ENCODE measurements around the gene PHF2. TPM values are rescaled to one million over a fixed set of nuclear protein-coding genes. Genes with fewer than 3 reads are reported as not detected.

Gene PHF2
- total RNA-seq, 1 donor from 2014 or later: 18.8 TPM

DNA sequence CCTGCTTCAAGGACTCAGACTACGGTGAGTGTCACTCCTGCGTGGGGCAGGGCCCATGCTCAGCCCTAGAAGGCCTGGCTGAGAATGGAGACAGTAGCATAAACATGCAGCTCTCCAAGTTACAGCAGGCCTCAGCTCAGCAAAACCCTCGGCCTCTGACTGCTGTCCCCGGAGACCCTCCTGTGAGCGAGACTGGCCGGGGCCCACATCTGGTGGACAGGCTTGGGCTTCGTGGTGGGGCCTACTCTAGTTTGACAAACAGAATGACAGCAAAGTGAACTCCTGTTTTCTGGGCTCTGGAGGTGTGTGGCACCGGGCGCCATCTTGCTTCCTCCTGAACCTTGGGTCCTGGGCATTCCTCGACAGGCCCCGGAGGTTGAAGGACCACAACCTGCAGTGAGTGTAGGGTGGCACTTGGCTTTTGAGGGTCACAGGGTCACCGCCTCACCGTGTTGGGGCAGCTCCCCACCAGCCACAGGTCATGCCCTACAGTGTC, 97.5 kb downstream of the PHF2 start:
- Histone ChIP-seq H3K27me3 (ENCODE audit: control insufficient read depth in 3 of 3, insufficient read depth in 3 of 3, low read length in 3 of 3) (no peaks in the 10 kb centered on the region), H3K9ac (ENCODE audit: low read depth in 1 of 3, low read length in 3 of 3) (no peak overlapping the region), H3K4me1 (ENCODE audit: control insufficient read depth in 3 of 3, insufficient read depth in 3 of 3, low read length in 3 of 3) (no peaks in the 10 kb centered on the region), H3K36me3 (ENCODE audit: control insufficient read depth in 3 of 3, insufficient read depth in 3 of 3, low read length in 3 of 3) (peaks cover 38 to 46% (median 43%) of the 10 kb centered on the region in 3 donors), H3K4me3 (ENCODE audit: low read length in 3 of 3) (no peak overlapping the region), H3K9me3 (ENCODE audit: control insufficient read depth in 3 of 3, low read length in 3 of 3) (no peaks in the 10 kb centered on the region), H3K27ac (ENCODE audit: low read depth, low read length) (no peak overlapping the region)

DNA sequence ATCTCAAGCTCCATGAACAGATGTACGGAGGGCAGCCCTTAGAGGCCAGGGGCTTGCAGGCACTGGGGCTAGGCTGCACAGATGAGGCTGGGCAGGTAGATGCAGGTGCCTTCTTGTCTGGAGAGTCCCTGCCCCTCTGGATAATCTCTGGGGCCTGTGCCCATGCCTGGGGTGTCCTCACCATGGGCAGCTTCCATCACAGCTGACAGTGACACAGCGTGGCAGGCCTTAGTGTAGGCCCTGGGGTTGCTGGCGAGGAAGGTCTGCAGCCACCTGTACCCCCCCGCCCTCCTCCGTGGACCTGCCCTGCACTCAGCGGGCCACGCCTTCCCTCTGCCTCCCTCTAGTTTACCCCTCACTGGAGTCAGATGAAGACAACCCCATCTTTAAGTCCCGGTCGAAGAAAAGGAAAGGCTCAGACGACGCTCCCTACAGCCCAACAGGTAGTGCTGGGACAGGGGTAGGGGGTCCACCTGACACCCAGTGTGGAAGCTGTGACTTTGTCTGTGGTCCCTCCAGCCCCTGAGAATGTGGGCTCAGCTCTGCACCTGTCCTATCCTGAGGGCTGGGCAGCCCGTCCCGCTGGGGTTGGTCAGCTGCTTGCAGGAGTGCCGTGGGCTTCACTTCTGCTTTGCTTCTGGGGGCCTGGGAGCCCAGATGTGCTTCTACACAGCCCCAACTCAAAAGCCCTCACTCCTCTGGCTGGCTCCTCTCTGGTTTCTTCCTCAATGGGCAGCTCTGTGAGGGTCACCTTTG, 98.4 kb downstream of the PHF2 start:
- peaks cover 38 to 46% (median 43%) of the 10 kb centered on the region in 3 donors for H3K36me3 ChIP-seq (ENCODE audit: control insufficient read depth in 3 of 3, insufficient read depth in 3 of 3, low read length in 3 of 3)

DNA sequence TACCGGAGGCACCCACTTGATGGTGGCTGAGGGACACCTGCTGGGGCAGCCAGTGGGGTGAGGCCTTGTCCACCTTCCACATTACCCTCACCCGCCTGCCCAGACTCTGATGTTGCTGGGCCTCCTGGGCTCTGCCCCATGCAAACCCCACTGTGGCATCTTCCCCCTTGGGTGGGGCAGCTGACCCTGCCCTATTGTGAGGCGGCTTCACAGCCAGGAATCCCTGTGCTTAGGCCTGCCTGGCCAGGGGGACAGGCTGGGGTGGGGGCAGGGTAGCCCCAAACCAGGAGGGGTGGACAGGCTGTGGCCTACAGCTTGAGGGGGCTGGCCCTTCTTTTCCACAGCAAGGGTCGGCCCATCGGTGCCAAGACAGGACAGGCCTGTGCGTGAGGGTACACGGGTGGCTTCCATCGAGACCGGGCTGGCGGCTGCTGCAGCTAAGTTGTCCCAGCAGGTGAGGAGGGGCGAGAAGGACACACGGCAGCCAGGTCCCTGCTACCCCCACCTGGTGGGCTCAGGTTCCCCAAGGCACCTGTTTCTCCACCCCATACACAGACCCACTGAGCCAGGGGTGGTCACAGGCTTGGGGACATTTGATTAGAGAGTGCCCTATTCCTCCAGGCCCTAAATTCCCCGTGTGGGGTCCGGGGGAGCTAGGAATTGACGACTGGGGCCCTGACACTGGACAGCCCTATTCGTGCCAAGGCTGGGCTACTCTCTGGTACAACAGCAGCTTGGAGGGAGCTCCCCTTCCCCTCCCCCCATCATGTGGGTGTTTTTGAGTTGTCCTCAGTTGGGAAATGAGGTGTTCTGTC, 99.2 kb downstream of the PHF2 start:
- H3K27ac ChIP-seq (ENCODE audit: low read depth, low read length): no peak overlapping the region
- H3K9ac ChIP-seq (ENCODE audit: low read depth in 1 of 3, low read length in 3 of 3): no peak overlapping the region
- H3K4me3 ChIP-seq (ENCODE audit: low read length in 3 of 3): no peak overlapping the region
- no peaks in the 10 kb centered on the region for H3K27me3 ChIP-seq (ENCODE audit: control insufficient read depth in 3 of 3, insufficient read depth in 3 of 3, low read length in 3 of 3)
- H3K9me3 ChIP-seq (ENCODE audit: control insufficient read depth in 3 of 3, low read length in 3 of 3): no peaks in the 10 kb centered on the region
- H3K4me1 ChIP-seq (ENCODE audit: control insufficient read depth in 3 of 3, insufficient read depth in 3 of 3, low read length in 3 of 3): no peaks in the 10 kb centered on the region
- H3K36me3 ChIP-seq (ENCODE audit: control insufficient read depth in 3 of 3, insufficient read depth in 3 of 3, low read length in 3 of 3): peaks cover 38 to 46% (median 43%) of the 10 kb centered on the region in 3 donors

More for the DNA sequence above, 98.4 kb downstream of the PHF2 start:
- Histone ChIP-seq H3K4me1 (ENCODE audit: control insufficient read depth in 3 of 3, insufficient read depth in 3 of 3, low read length in 3 of 3) (no peaks in the 10 kb centered on the region), H3K27ac (ENCODE audit: low read depth, low read length) (no peak overlapping the region), H3K27me3 (ENCODE audit: control insufficient read depth in 3 of 3, insufficient read depth in 3 of 3, low read length in 3 of 3) (no peaks in the 10 kb centered on the region), H3K4me3 (ENCODE audit: low read length in 3 of 3) (no peak overlapping the region), H3K9ac (ENCODE audit: low read depth in 1 of 3, low read length in 3 of 3) (no peak overlapping the region), H3K9me3 (ENCODE audit: control insufficient read depth in 3 of 3, low read length in 3 of 3) (no peaks in the 10 kb centered on the region)

DNA sequence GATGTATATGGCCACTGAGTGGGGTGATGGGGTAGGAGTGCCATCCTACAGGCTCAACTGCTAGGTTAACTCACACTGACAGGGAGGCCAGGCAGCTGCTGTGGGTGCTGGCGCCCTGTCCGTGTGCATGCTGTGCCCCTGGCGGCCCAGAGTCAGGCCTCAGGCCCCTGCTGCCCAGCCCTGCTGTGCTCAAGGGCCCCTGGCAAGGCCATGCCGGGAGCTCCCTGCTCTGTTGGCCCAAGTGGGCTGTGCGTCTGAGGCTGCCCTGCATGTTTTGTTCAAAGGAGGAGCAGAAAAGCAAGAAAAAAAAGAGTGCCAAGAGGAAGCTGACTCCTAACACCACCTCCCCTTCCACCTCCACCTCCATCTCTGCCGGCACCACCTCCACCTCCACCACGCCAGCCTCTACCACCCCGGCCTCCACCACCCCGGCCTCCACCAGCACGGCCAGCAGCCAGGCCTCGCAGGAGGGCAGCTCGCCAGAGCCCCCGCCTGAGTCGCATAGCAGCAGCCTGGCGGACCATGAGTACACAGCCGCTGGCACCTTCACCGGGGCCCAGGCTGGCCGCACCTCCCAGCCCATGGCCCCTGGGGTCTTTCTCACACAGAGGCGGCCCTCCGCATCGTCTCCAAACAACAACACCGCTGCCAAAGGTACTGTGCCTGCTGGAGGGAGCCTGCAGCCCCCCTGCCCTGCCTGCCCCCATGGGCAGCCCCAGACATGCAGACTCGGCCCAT, 100.1 kb downstream of the PHF2 start:
- H3K4me3 ChIP-seq (ENCODE audit: low read length in 3 of 3): no peak overlapping the region
- no peaks in the 10 kb centered on the region for H3K9me3 ChIP-seq (ENCODE audit: control insufficient read depth in 3 of 3, low read length in 3 of 3)
- H3K36me3 ChIP-seq (ENCODE audit: control insufficient read depth in 3 of 3, insufficient read depth in 3 of 3, low read length in 3 of 3): peaks cover 38 to 46% (median 43%) of the 10 kb centered on the region in 3 donors
- no peak overlapping the region for H3K27ac ChIP-seq (ENCODE audit: low read depth, low read length)
- H3K4me1 ChIP-seq (ENCODE audit: control insufficient read depth in 3 of 3, insufficient read depth in 3 of 3, low read length in 3 of 3): no peaks in the 10 kb centered on the region
- H3K9ac ChIP-seq (ENCODE audit: low read depth in 1 of 3, low read length in 3 of 3): no peak overlapping the region
- no peaks in the 10 kb centered on the region for H3K27me3 ChIP-seq (ENCODE audit: control insufficient read depth in 3 of 3, insufficient read depth in 3 of 3, low read length in 3 of 3)

DNA sequence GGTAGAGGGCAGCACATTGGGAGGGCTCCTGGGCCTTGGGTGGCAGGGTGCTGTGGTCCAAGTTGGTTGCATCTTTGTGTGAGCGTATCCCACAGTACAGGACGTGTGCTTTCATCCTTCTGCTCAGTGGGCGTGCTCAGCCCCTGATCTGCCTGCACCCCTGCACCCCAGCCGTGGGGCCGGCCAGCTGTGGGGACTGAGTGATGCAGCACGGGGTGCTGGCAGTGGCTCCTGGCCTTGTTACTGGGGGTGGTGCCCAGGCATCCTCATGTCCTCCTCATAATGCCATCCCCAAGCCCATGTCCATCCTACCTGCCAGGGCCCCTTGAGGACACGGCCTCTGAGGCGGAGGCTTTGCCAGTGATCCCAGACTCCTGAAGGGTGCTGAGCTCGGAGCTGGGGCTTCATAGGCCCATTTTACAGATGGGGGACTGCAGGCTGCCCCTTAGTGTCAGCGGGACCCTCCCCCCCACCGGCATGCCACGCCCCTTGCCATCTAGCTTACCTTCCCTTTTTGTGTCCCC, 100.7 kb downstream of the PHF2 start:
- no peaks in the 10 kb centered on the region for H3K9me3 ChIP-seq (ENCODE audit: control insufficient read depth in 3 of 3, low read length in 3 of 3)
- H3K27ac ChIP-seq (ENCODE audit: low read depth, low read length): no peak overlapping the region
- no peaks in the 10 kb centered on the region for H3K4me1 ChIP-seq (ENCODE audit: control insufficient read depth in 3 of 3, insufficient read depth in 3 of 3, low read length in 3 of 3)
- H3K36me3 ChIP-seq (ENCODE audit: control insufficient read depth in 3 of 3, insufficient read depth in 3 of 3, low read length in 3 of 3): peaks cover 38 to 46% (median 43%) of the 10 kb centered on the region in 3 donors
- H3K9ac ChIP-seq (ENCODE audit: low read depth in 1 of 3, low read length in 3 of 3): no peak overlapping the region
- H3K4me3 ChIP-seq (ENCODE audit: low read length in 3 of 3): no peak overlapping the region
- H3K27me3 ChIP-seq (ENCODE audit: control insufficient read depth in 3 of 3, insufficient read depth in 3 of 3, low read length in 3 of 3): no peaks in the 10 kb centered on the region

DNA sequence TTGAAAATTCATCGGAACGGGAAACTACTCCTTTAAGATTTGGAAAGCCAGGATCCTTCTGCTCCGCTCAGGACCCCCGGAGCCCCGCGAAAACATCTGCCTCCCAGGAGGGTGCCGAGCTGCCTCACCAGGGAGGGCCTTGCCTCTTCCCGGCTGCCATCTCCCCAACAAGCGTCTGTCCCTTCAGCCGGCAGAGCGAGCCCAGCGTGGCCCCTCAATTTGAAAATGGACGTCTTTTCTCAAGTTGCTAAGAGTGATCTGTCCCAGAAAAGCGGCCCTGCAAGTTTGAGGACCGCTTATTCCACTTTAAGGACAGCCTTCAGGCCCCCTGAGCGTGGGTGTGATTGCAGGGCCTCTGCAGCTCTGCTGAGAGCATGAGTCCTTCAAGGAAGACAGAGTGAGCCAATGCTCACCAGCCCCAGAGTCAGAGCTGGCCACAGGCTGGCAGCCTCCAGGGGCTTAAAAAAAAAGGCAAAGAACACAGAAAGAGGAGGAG, 101.3 kb downstream of the PHF2 start:
- Histone ChIP-seq H3K27me3 (ENCODE audit: control insufficient read depth in 3 of 3, insufficient read depth in 3 of 3, low read length in 3 of 3) (no peaks in the 10 kb centered on the region), H3K9ac (ENCODE audit: low read depth in 1 of 3, low read length in 3 of 3) (no peak overlapping the region), H3K27ac (ENCODE audit: low read depth, low read length) (no peak overlapping the region), H3K9me3 (ENCODE audit: control insufficient read depth in 3 of 3, low read length in 3 of 3) (no peaks in the 10 kb centered on the region), H3K4me3 (ENCODE audit: low read length in 3 of 3) (no peak overlapping the region), H3K4me1 (ENCODE audit: control insufficient read depth in 3 of 3, insufficient read depth in 3 of 3, low read length in 3 of 3) (no peaks in the 10 kb centered on the region), H3K36me3 (ENCODE audit: control insufficient read depth in 3 of 3, insufficient read depth in 3 of 3, low read length in 3 of 3) (peaks cover 38 to 43% (median 42%) of the 10 kb centered on the region in 3 donors)

DNA sequence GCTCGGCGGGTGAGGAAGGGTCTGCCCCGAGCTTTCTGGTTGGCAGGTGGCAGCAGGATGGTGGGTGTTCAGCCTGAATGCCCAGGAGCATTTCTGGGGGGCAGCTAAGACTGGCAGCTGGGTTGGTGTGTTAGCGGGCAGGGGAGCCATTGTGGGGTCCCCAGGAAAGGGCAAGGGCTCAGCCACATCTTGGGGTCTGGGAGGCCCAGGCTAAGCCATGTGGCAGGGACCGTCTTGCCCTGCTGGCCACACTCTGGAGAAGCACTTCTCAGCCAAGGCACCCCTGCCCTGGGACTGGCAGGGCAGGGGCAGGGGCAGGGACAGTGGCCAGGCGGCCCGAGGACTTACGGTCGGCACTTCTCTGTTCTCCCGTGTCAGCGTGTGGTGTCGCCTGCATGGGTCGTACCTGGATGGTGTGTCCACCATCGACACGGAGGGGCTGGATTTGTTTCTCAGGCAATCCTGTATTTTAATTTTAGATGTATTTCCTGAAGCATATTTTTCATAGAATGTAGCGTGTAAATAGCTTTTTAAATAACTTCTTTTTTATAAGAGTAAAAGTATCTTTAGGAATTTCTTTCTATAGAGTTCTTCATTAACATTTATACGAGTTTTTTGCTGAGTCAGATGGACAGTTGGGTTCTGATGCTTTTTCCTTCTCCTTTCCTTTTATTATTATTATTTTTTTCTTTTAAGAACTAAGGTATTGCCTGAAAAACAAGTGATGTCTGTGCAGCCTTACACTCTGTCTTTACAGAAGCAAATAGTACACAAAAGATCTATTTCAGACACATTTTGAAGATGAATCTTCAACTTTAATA, 102.0 kb downstream of the PHF2 start:
- Histone ChIP-seq H3K9me3 (ENCODE audit: control insufficient read depth in 3 of 3, low read length in 3 of 3) (no peaks in the 10 kb centered on the region), H3K36me3 (ENCODE audit: control insufficient read depth in 3 of 3, insufficient read depth in 3 of 3, low read length in 3 of 3) (peaks cover 36 to 38% (median 37%) of the 10 kb centered on the region in 3 donors)

DNA sequence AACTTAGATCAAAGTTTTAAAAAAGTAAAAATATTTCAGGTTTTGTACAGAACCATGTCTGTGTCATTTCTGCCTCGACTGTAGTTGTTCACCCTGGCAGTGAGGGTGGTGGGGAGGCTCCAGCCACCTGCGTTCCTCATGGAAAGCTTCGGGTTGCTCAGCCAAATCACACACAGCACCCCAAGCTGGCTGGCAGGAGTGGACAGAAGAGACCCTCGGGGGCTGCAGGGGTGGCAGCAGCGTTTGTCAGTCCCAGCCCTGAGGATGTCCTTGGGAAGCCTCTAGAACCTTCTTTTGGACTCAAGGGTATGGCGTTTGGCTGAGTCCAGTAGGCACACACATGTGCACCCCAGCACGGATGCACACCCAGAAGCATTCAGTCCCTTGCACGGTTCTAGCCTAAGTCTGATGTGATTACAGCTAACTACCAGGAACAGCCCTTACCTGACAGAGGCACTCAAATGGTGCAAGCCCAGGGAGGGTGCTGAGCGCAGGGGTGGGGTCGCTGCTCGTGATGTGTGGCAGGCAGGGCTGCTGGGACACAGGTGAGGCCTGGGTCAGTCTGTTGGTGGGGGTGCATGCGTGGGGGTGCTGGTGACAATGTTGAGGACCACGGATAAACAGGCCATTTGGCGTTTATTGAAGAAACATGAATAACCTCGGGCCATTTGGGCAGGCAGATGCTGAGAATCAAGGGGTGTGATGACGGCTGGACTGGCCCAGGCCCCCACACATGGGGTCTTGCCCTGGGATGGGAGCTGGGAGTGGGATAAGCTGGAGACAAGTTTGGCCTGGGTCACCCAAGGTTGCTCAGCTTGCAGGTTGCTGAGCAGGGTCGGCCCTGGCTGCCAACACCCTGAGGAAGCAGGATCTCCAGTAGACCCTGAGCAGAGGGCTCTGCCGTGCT, 103.4 kb downstream of the PHF2 start:
- Histone ChIP-seq H3K4me3 (ENCODE audit: low read length in 3 of 3) (no peak overlapping the region), H3K9me3 (ENCODE audit: control insufficient read depth in 3 of 3, low read length in 3 of 3) (no peaks in the 10 kb centered on the region), H3K27ac (ENCODE audit: low read depth, low read length) (no peak overlapping the region)

More for the DNA sequence above, 102.0 kb downstream of the PHF2 start:
- H3K27me3 ChIP-seq (ENCODE audit: control insufficient read depth in 3 of 3, insufficient read depth in 3 of 3, low read length in 3 of 3): no peaks in the 10 kb centered on the region
- H3K27ac ChIP-seq (ENCODE audit: low read depth, low read length): no peak overlapping the region
- no peak overlapping the region for H3K9ac ChIP-seq (ENCODE audit: low read depth in 1 of 3, low read length in 3 of 3)
- H3K4me3 ChIP-seq (ENCODE audit: low read length in 3 of 3): no peak overlapping the region
- no peaks in the 10 kb centered on the region for H3K4me1 ChIP-seq (ENCODE audit: control insufficient read depth in 3 of 3, insufficient read depth in 3 of 3, low read length in 3 of 3)

More for the DNA sequence above, 103.4 kb downstream of the PHF2 start:
- no peaks in the 10 kb centered on the region for H3K4me1 ChIP-seq (ENCODE audit: control insufficient read depth in 3 of 3, insufficient read depth in 3 of 3, low read length in 3 of 3)
- no peak overlapping the region for H3K9ac ChIP-seq (ENCODE audit: low read depth in 1 of 3, low read length in 3 of 3)
- peaks cover 24 to 29% (median 26%) of the 10 kb centered on the region in 3 donors for H3K36me3 ChIP-seq (ENCODE audit: control insufficient read depth in 3 of 3, insufficient read depth in 3 of 3, low read length in 3 of 3)
- peaks cover 0 to 2% (median 0%) of the 10 kb centered on the region in 3 donors for H3K27me3 ChIP-seq (ENCODE audit: control insufficient read depth in 3 of 3, insufficient read depth in 3 of 3, low read length in 3 of 3)
